ENCODE data around the gene NEO1. TPM values are rescaled to one million over a fixed set of nuclear protein-coding genes. Genes with fewer than 3 reads are reported as not detected.

NEO1 gene
- polyA plus RNA-seq, 1 of the 3 experiments (the other 2 are of a cell fraction) = 13.1 TPM

GRCh38 chr15:73030122-73030679 is 22.1 kb upstream of the NEO1 start (continued):
- TF ChIP-seq REST (IDR thresholded peaks at IDR 0.05; ENCODE audit: low read depth, low read length) (no peak), RCOR1 (IDR thresholded peaks at IDR 0.05; ENCODE audit: low read length) (no peak)

GRCh38 chr15:73031648-73032047 is 20.6 kb upstream of the NEO1 start:
- H3K4me1 ChIP-seq (ENCODE audit: control insufficient read depth in 1 of 2, insufficient read depth in 2 of 2, low read depth in 1 of 2, low read length in 1 of 2) = no peaks in the 10 kb centered on the region
- H3K79me2 ChIP-seq (ENCODE audit: insufficient read depth) = no peaks in the 10 kb centered on the region
- no peaks in the 10 kb centered on the region for H3K36me3 ChIP-seq (replicated peaks in 1 of 2; ENCODE audit: control insufficient read depth in 1 of 2, insufficient read depth in 2 of 2, low read length in 1 of 2)
- no peak for TF ChIP-seq ELF1 (IDR thresholded peaks at IDR 0.05)
- TF ChIP-seq ZBTB33 (IDR thresholded peaks at IDR 0.05; ENCODE audit: borderline replicate concordance, low read depth) = no peak
- TF ChIP-seq YY1 (IDR thresholded peaks at IDR 0.05; ENCODE audit: low read depth) = no peak
- TF ChIP-seq RFX5 (IDR thresholded peaks at IDR 0.05; ENCODE audit: low read length) = no peak
- no peak for TF ChIP-seq TEAD4 (IDR thresholded peaks at IDR 0.05; ENCODE audit: borderline replicate concordance, insufficient read depth)
- no peak for TF ChIP-seq SIN3A (IDR thresholded peaks at IDR 0.05; ENCODE audit: borderline replicate concordance, low read depth, low read length)
- no peak for TF ChIP-seq EZH2phosphoT487 (IDR thresholded peaks at IDR 0.05; ENCODE audit: borderline replicate concordance, low read depth)
- no peak for TF ChIP-seq GATA2 (CRISPR knock-in tag; IDR thresholded peaks at IDR 0.05)
- no peak for TF ChIP-seq FOXM1 (IDR thresholded peaks at IDR 0.05; ENCODE audit: low read depth)
- H2AFZ ChIP-seq (ENCODE audit: low read depth) = no peak overlapping the region
- H3K27me3 ChIP-seq (ENCODE audit: insufficient read depth) = peaks cover 5% of the 10 kb centered on the region; the same call in 1 of the 2 replicates
- H3K4me2 ChIP-seq = no peak overlapping the region
- 63% methylated on average over 2 of the region's 2 CpGs for WGBS (ENCODE audit: low lambda C conversion rate)
- H3K9me2 ChIP-seq = no peaks in the 10 kb centered on the region
- no peak for DNase-seq
- POLR2A ChIA-PET = no interaction called here
- no peak overlapping the region for H3K4me3 ChIP-seq (ENCODE audit: low read depth in 2 of 2, low read length in 1 of 2)
- H3F3A ChIP-seq (replicated peaks; ENCODE audit: insufficient read depth) = no peaks in the 10 kb centered on the region
- no peaks in the 10 kb centered on the region for H3K9me3 ChIP-seq
- no peak overlapping the region for H3K27ac ChIP-seq (ENCODE audit: low read depth in 2 of 2, low read length in 1 of 2)
- no peaks in the 10 kb centered on the region for H4K20me1 ChIP-seq (ENCODE audit: insufficient read depth)
- no peak overlapping the region for H3K9ac ChIP-seq
- CTCF ChIA-PET = interaction anchor here (0.8 kb wide), 1 partner anchor 209 kb away, joined by 3 read pairs; no protein-coding TSS in a partner anchor
